ENCODE results near the gene ZNF627. TPM values are rescaled to one million over a fixed set of nuclear protein-coding genes. Genes with fewer than 3 reads are reported as not detected.
A peak's percentile ranks its signal among the peaks of the same experiment; 100 is the strongest.

ZNF627 gene
- total and polyA plus RNA-seq, 2 of the 8 experiments (the other 6 are each of a cell fraction or from before 2014, with no cell fraction given), result 7.2 to 13.7 TPM

GRCh38 chr19:11587302-11587974, 9.8 kb upstream of the ZNF627 start:
- H3K18ac ChIP-seq (ENCODE audit: extremely low read depth, low read length), result no peak overlapping the region
- no peak overlapping the region for H3K9ac ChIP-seq (replicated peaks in 1 of 4; ENCODE audit: extremely low read depth in 1 of 4, low read depth in 3 of 4, low read length in 3 of 4)
- H4K91ac ChIP-seq (replicated peaks; ENCODE audit: insufficient read length, low read length), result no peak overlapping the region
- no peak overlapping the region for H3K56ac ChIP-seq (replicated peaks; ENCODE audit: insufficient read length, low read depth, low read length)
- H3K4me2 ChIP-seq (ENCODE audit: insufficient read depth in 1 of 2, low read depth in 2 of 2, low read length in 2 of 2), result no peak overlapping the region
- H2BK120ac ChIP-seq (replicated peaks; ENCODE audit: low read depth, low read length), result no peak overlapping the region
- no peak overlapping the region for H2AK5ac ChIP-seq (ENCODE audit: low read depth, low read length)
- H4K20me1 ChIP-seq (replicated peaks in 1 of 2; ENCODE audit: control insufficient read depth in 1 of 2, insufficient read depth in 2 of 2, low read length in 2 of 2), result no peaks in the 10 kb centered on the region
- H3K4me1 ChIP-seq (replicated peaks in 1 of 4; ENCODE audit: control insufficient read depth in 3 of 4, insufficient read depth in 4 of 4, low read length in 3 of 4), result no peaks in the 10 kb centered on the region
- H2BK12ac ChIP-seq (ENCODE audit: low read depth, low read length), result no peak overlapping the region
- ChIA-PET CTCF (ENCODE audit: partially characterized antibody) (interaction anchor here (0.6 to 3.4 kb wide), 15 partner anchors 12 to 253 kb away, joined by 3 to 19 read pairs (median 5); partner anchors contain the start of gene ELOF1), POLR2A (ENCODE audit: partially characterized antibody) (interaction anchor here (0.9 kb wide), 1 partner anchor 15 kb away, joined by 3 read pairs; no protein-coding TSS in a partner anchor)
- no peak overlapping the region for H3K4me3 ChIP-seq (ENCODE audit: extremely low read depth in 1 of 4, insufficient read depth in 2 of 4, low read depth in 3 of 4, low read length in 4 of 4)
- H4K5ac ChIP-seq (ENCODE audit: insufficient read length, low read depth, low read length), result no peak overlapping the region
- WGBS, 2 experiments (ENCODE audit: extremely low coverage in 1 of 2, insufficient coverage in 1 of 2, insufficient read length in 1 of 2, insufficient replicate concordance in 2 of 2, low coverage in 1 of 2, low lambda C conversion rate in 2 of 2, missing lambda C conversion rate in 1 of 2), result 18% methylated on average over 7 of the region's 7 CpGs; no CpG with 5 or more reads in 1 of the 2 experiments
- no peak overlapping the region for H2AFZ ChIP-seq (ENCODE audit: low read length)
- H2BK20ac ChIP-seq (ENCODE audit: low read length), result no peak overlapping the region
- peak; percentile 33 to 97 for DNase-seq (ENCODE audit: low read depth in 1 of 2, low spot score in 2 of 2)
- H3K27ac ChIP-seq (ENCODE audit: low read depth, low read length), result no peak overlapping the region
- no peak overlapping the region for H3K4ac ChIP-seq (replicated peaks; ENCODE audit: insufficient read length, low read depth, low read length)
- H4K8ac ChIP-seq (ENCODE audit: extremely low read depth, insufficient read depth, low read length), result no peak overlapping the region; the same call in 1 of the 2 replicates
- no peak overlapping the region for H3K23ac ChIP-seq (ENCODE audit: insufficient read length)
- H3K27me3 ChIP-seq (replicated peaks in 1 of 4; ENCODE audit: control insufficient read depth in 3 of 4, extremely low read depth in 1 of 4, insufficient read depth in 3 of 4, low read length in 3 of 4), result no peaks in the 10 kb centered on the region; a peak in 1 of 7 replicates
- no peaks in the 10 kb centered on the region for H3K9me3 ChIP-seq (ENCODE audit: insufficient read depth in 2 of 2, low read depth in 1 of 2, low read length in 1 of 2)
- H2BK5ac ChIP-seq (ENCODE audit: low read depth, low read length), result no peak overlapping the region
- H3K23me2 ChIP-seq (ENCODE audit: low read depth, low read length), result no peaks in the 10 kb centered on the region
- H2BK15ac ChIP-seq (ENCODE audit: low read length), result no peak overlapping the region
- no peak for FAIRE-seq
- no peaks in the 10 kb centered on the region for H3K36me3 ChIP-seq (ENCODE audit: control insufficient read depth in 2 of 4, insufficient read depth in 4 of 4, low read length in 3 of 4)
- H3K14ac ChIP-seq (ENCODE audit: insufficient read length), result no peak overlapping the region
- H3K79me1 ChIP-seq (ENCODE audit: low read depth, low read length), result no peaks in the 10 kb centered on the region
- no peaks in the 10 kb centered on the region for H3K79me2 ChIP-seq (ENCODE audit: control insufficient read depth in 1 of 2, insufficient read depth in 2 of 2, low read length in 2 of 2)
- TF ChIP-seq POU5F1 (IDR thresholded peaks at IDR 0.05; ENCODE audit: low read depth, low read length) (no peak), TBP (IDR thresholded peaks at IDR 0.05; ENCODE audit: low read depth, low read length) (no peak), CREB1 (IDR thresholded peaks at IDR 0.05) (no peak), CEBPB (IDR thresholded peaks at IDR 0.05; ENCODE audit: low read depth, low read length) (no peak), GABPA (IDR thresholded peaks at IDR 0.05; ENCODE audit: borderline replicate concordance, insufficient read depth, low read length) (no peak), CBX8 (IDR thresholded peaks at IDR 0.05; ENCODE audit: borderline replicate concordance, low read depth, low read length) (no peak), RAD21 (IDR thresholded peaks at IDR 0.05 in 1 of 2, conservative IDR thresholded peaks at IDR 0.05 in 1 of 2; ENCODE audit: low read depth in 2 of 2, low read length in 2 of 2) (peak; percentile 87 to 89), BRCA1 (IDR thresholded peaks at IDR 0.05; ENCODE audit: low read depth, low read length) (no peak), TCF12 (IDR thresholded peaks at IDR 0.05; ENCODE audit: low read depth, low read length) (no peak), CTBP2 (IDR thresholded peaks at IDR 0.05; ENCODE audit: borderline replicate concordance, insufficient read depth, insufficient read length, low read length) (no peak), ZNF274 (IDR thresholded peaks at IDR 0.05; ENCODE audit: borderline replicate concordance, extremely low read depth, low read length) (no peak), SP1 (IDR thresholded peaks at IDR 0.05; ENCODE audit: low read depth, low read length) (no peak), MAFK (IDR thresholded peaks at IDR 0.05; ENCODE audit: low read depth, low read length) (no peak)
